HepG2 (cell line): Measurements from ENCODE around the gene IFT88. TPM values are rescaled to one million over a fixed set of nuclear protein-coding genes. Genes with fewer than 3 reads are reported as not detected.
A peak's percentile ranks its signal among the peaks of the same experiment; 100 is the strongest.

Source experiments
- ATAD3A ChIP-seq: sonication (generic); formaldehyde crosslinking; IDR thresholded peaks from 2 replicates; pipeline ENCODE4 v1.4.0; 2020; ENCODE audit warnings: missing genetic modification reagents
- ATF5 ChIP-seq: sonication (generic); formaldehyde crosslinking; IDR thresholded peaks from 2 replicates; pipeline ENCODE4 v1.4.0; 2020; ENCODE audit warnings: mild to moderate bottlenecking, low read depth, missing genetic modification reagents
- CEBPG ChIP-seq: IDR thresholded peaks from 2 replicates; pipeline ENCODE4 v1.6.1; 2016
- DDIT3 ChIP-seq: sonication (generic); formaldehyde crosslinking; IDR thresholded peaks from 2 replicates; pipeline ENCODE4 v1.4.0; 2020; ENCODE audit warnings: mild to moderate bottlenecking, missing genetic modification reagents
- DNMT3B ChIP-seq: conservative IDR thresholded peaks from 2 replicates; pipeline ENCODE4 v1.6.1; 2016; ENCODE audit warnings: missing biosample characterization, control low read depth
- DPF2 ChIP-seq: sonication (generic); formaldehyde crosslinking; IDR thresholded peaks from 2 replicates; pipeline ENCODE4 v1.4.0; 2020; ENCODE audit warnings: mild to moderate bottlenecking, low read depth, missing genetic modification reagents, borderline replicate concordance
- FOXC1 ChIP-seq: sonication (generic); formaldehyde crosslinking; IDR thresholded peaks from 2 replicates; pipeline ENCODE4 v1.8.0; 2022; ENCODE audit warnings: mild to moderate bottlenecking, missing genetic modification reagents, borderline replicate concordance
- IRX3 ChIP-seq: sonication (generic); formaldehyde crosslinking; IDR thresholded peaks from 2 replicates; pipeline ENCODE4 v1.8.1; 2023; ENCODE audit warnings: mild to moderate bottlenecking, low read depth, missing genetic modification reagents, borderline replicate concordance
- ISL2 ChIP-seq: sonication (generic); formaldehyde crosslinking; IDR thresholded peaks from 2 replicates; pipeline ENCODE4 v1.5.0; 2020; ENCODE audit warnings: missing genetic modification reagents
- KDM4B ChIP-seq: sonication (generic); formaldehyde crosslinking; IDR thresholded peaks from 2 replicates; pipeline ENCODE4 v1.4.0; 2020; ENCODE audit warnings: missing genetic modification reagents
- MED1 ChIP-seq: sonication (generic); formaldehyde crosslinking; IDR thresholded peaks from 2 replicates; pipeline ENCODE4 v1.4.0; 2020; ENCODE audit warnings: missing genetic modification reagents
- MYNN ChIP-seq: sonication (generic); formaldehyde crosslinking; IDR thresholded peaks from 2 replicates; pipeline ENCODE4 v1.4.0; 2020; ENCODE audit warnings: mild to moderate bottlenecking, low read depth, missing genetic modification reagents
- NFAT5 ChIP-seq: sonication (generic); formaldehyde crosslinking; IDR thresholded peaks from 2 replicates; pipeline ENCODE4 v1.4.0; 2020; ENCODE audit warnings: missing genetic modification reagents
- NR2F6 ChIP-seq, 2 experiments: IDR thresholded peaks; 2 replicates each; pipeline ENCODE4 v1.6.1; 2016; ENCODE audit warnings: antibody characterized with exemption in 1 of 2, mild to moderate bottlenecking in 1 of 2
- SALL1 ChIP-seq: sonication (generic); formaldehyde crosslinking; IDR thresholded peaks from 2 replicates; pipeline ENCODE4 v1.8.0; 2022; ENCODE audit warnings: mild to moderate bottlenecking, missing genetic modification reagents
- SRSF1 ChIP-seq: fragments of 200-400 bp; formaldehyde crosslinking; optimal IDR thresholded peaks from 2 replicates; pipeline ENCODE3; 2017; ENCODE audit warnings: mild to moderate bottlenecking, low read depth, low read length, moderate library complexity
- TBX2 ChIP-seq: sonication (generic); formaldehyde crosslinking; IDR thresholded peaks from 2 replicates; pipeline ENCODE4 v1.5.0; 2020; ENCODE audit warnings: missing genetic modification reagents, mild to moderate bottlenecking, borderline replicate concordance
- TEAD3 ChIP-seq: optimal IDR thresholded peaks from 2 replicates; pipeline ENCODE3; 2016; ENCODE audit warnings: borderline replicate concordance
- ZBTB43 ChIP-seq: sonication (generic); formaldehyde crosslinking; conservative IDR thresholded peaks from 2 replicates; pipeline ENCODE4 v1.4.0; 2020; ENCODE audit warnings: missing genetic modification reagents
- ZFY ChIP-seq: sonication (generic); formaldehyde crosslinking; IDR thresholded peaks from 2 replicates; pipeline ENCODE4 v1.4.0; 2020; ENCODE audit warnings: missing genetic modification reagents
- ZNF879 ChIP-seq: sonication (generic); formaldehyde crosslinking; IDR thresholded peaks from 2 replicates; pipeline ENCODE4 v1.8.1; 2023; ENCODE audit warnings: missing genetic modification reagents
- polyA plus RNA-seq, 8 experiments: library from polyadenylated mRNA; depleted of rRNA in 3 of 8; stranded (reverse) in 7 of 8; unstranded in 1 of 8; fragments of >200 nt; fragmentation: Illumina TruSeq in 4 of 8; extraction: Trizol in 4 of 8; gene quantifications; 2 replicates each; pipeline versions ENCODE4 v1.2.1 to v1.2.3, GENCODE V29; 2011 to 2016; ENCODE audit warnings: low read depth in 4 of 8, missing spikeins in 1 of 8, mixed read lengths in 1 of 8; ENCODE audit not compliant: insufficient read depth in 1 of 8
- total RNA-seq, 5 experiments: library from RNA; depleted of rRNA; stranded (reverse); fragments of >200 nt; fragmentation: Illumina TruSeq; extraction: Trizol; gene quantifications; 2 replicates each; pipeline ENCODE4 v1.2.3, GENCODE V29; 2016; ENCODE audit warnings: low read depth in 1 of 5

The IFT88 gene
- total and polyA plus RNA-seq, 2 of the 13 experiments (the other 11 are each of a cell fraction or from before 2014, with no cell fraction given) = 8.4 to 19.9 TPM

GRCh38 chr13:20566898-20567874, at the start of gene IFT88 (continued):
- TF ChIP-seq ATAD3A (CRISPR knock-in tag) (no peak), NR2F6 (IDR thresholded peaks at IDR 0.05) (no peak), NR2F6 (CRISPR knock-in tag; IDR thresholded peaks at IDR 0.05) (0 out of 2 replicates have a peak, but pooled peaks have one; percentile 2), ATF5 (no peak), MYNN (CRISPR knock-in tag) (0 out of 2 replicates have a peak, but pooled peaks have one; percentile 36), ZNF879 (CRISPR knock-in tag) (peak; percentile 20; the same call in 1 of the 2 replicates), KDM4B (CRISPR knock-in tag) (no peak), NFAT5 (peak; percentile 84; the same call in 1 of the 2 replicates), ISL2 (peak; percentile 63; the same call in 1 of the 2 replicates), TEAD3 (CRISPR knock-in tag) (peak; percentile 38), TBX2 (CRISPR knock-in tag) (peak; percentile 45; the same call in 1 of the 2 replicates), ZFY (CRISPR knock-in tag) (peak; percentile 98), ZBTB43 (CRISPR knock-in tag) (no peak; the same call in 1 of the 2 replicates), SALL1 (CRISPR knock-in tag) (peak; percentile 85), MED1 (peak; percentile 48; the same call in 1 of the 2 replicates), CEBPG (CRISPR knock-in tag) (0 out of 2 replicates have a peak, but pooled peaks have one; percentile 1), FOXC1 (CRISPR knock-in tag) (peak; percentile 43; the same call in 1 of the 2 replicates), DDIT3 (CRISPR knock-in tag) (no peak), DPF2 (CRISPR knock-in tag) (no peak), IRX3 (CRISPR knock-in tag) (peak; percentile 50; the same call in 1 of the 2 replicates), SRSF1 (peak; percentile 46), DNMT3B (0 out of 2 replicates have a peak, but pooled peaks have one; percentile 12)
